IPS DF 19.7 (cell line): Measurements from ENCODE around the gene SMIM31.
A peak's percentile ranks its signal among the peaks of the same experiment; 100 is the strongest.

Source experiments
- DNase-seq: peaks from one replicate; pipeline ENCODE4 v3.0.0-alpha.2; 2013; ENCODE audit warnings: low read depth, low spot score

Gene SMIM31

DNA sequence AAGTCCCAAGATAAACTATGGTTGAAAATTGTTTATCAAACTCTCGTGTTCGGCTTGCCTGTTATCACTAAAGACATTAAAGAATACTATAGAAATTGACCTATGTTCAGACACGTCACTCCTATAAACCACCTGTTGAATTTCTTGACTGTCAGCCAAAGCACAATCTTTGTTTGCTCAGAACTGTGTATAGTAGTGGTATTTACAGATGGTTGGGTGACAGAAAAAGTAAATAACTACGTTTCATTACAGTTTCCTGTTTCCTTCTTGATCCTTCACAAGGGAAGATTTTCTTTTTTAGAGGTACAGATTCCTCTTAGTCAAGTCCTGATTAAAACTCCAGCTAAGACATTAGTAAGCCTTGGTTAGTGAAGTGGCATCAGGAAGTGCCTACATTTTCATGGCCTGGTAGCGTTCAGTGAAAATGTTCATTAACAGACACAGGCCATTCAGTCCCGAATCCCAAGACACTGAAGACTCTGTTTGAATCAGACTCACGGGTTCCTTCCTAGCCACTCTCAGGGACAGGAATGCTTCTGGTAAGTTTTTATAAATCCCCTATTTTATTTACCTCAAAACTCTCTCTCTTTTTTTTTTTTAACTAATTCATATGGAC lies at the start of gene SMIM31:
Gene SMIM31, plus strand, starts transcription at position 259 of the 616 bp plus-strand sequence. CDS start 16,313 bp downstream, outside the sequence.
- DNase-seq: no peak

GRCh38 chr4:164706675-164707074 lies 47.3 kb upstream of the SMIM31 start:
- DNase-seq: peak; percentile 12

- DNase-seq: no peak
Measured at GRCh38 chr4:164716901-164717300, 37.0 kb upstream of the SMIM31 start.

- no peak for DNase-seq
Measured at GRCh38 chr4:164718827-164719226, 35.1 kb upstream of the SMIM31 start.

- DNase-seq: no peak
Measured at GRCh38 chr4:164725066-164725465, 28.9 kb upstream of the SMIM31 start.

DNA sequence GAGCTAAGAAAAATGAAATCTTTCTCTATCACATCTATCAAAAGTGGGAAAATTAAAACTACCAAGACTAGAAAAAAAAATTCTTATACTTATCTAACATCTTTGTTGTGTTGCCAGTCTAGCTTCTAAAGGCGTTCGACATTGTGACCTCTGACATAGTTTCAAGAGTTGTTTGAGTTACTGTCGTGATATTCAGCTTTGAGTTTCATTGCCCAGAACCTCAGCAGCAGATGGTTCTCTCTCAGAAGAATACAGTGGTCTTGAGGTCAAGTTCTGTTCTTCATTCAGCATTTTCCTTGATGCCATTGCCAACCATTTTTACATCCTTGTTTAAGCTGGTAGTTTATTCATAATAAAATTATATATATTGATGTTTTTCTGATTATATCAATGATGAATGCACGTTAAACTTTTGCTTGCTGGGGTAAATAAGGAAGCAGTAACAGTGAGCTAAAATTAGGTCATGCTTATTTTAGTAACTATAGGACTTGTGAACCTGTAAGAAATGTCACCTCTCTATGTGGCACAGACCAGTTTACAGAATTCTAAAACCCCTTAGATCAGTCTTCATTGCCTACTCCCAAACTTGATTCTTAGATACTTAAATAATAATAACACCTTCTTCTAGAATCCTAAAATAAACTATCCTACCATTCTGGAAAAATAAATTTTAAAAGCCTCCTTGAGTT lies 23.1 kb upstream of the SMIM31 start:
- DNase-seq: no peak

GRCh38 chr4:164731827-164732474 lies 22.0 kb upstream of the SMIM31 start:
- DNase-seq: no peak

- DNase-seq: no peak
Measured at GRCh38 chr4:164734484-164734883, 19.4 kb upstream of the SMIM31 start.

GRCh38 chr4:164748375-164748774 lies 5.6 kb upstream of the SMIM31 start:
- no peak for DNase-seq

DNA sequence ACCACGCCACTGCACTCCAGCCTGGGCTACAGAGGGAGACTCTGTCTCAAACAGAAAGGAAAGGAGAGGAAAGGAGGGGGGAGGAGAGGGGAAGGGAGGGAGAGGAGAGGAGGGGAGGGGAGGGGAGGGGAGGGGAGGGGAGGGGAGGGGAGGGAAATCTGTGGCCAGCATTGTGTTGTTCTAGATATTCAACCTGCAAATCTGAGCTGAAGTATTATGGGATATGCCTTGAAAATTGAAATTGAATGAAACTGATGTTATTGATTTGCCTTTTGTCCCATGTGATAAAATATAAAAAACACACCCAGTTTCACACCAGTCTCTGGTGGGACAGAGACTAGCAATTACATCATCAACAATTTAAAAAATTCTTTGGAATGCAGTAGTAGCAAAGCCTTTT lies 1.5 kb downstream of the SMIM31 start:
- DNase-seq: no peak

- DNase-seq: no peak
Measured at GRCh38 chr4:164756686-164757085, 2.8 kb downstream of the SMIM31 start.

- no peak for DNase-seq
Measured at GRCh38 chr4:164761241-164761640, 7.3 kb downstream of the SMIM31 start.

GRCh38 chr4:164761746-164762275 lies 7.9 kb downstream of the SMIM31 start:
- no peak for DNase-seq

GRCh38 chr4:164765096-164765495 lies 11.2 kb downstream of the SMIM31 start:
- DNase-seq: no peak

DNA sequence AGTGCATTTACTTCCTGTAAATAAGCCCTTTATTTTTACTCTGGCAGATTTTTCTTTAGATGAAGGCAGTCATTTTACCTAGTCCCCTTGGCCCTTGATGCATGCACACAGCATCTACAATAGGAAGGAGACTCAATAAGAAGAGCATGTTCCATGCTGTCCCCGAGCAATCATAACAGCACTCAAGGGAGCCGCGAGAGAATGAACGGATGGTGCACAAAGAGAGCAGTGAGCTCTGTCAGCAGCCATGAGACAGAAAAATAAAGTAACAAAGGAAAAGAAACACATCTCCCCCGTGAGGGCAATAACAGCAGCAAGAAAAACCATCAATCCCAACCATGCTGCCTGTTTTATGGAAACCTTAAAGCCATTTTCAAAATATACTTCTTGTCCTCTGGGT lies 11.9 kb downstream of the SMIM31 start:
- DNase-seq: no peak

DNA sequence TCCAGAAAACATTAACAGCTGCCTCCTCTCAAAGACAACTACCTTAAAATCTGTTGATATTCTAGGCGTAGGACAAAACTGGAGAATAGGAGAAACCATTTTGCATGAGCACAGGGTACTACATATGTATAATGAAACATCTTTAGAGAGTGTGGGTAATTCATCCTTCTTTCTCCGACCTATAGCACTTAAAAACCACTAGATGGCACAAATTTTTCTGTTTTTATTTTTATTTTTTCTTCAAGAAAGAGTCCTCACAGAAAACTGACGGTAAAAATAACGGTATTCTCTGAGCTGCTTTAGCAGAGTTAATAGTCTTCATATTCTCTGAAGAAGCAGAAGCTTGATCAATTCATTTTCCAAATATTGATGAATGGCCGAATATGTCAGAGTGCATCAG lies 14.6 kb downstream of the SMIM31 start:
- DNase-seq: no peak

- DNase-seq: no peak
Measured at GRCh38 chr4:164770010-164770724, 16.2 kb downstream of the SMIM31 start.

GRCh38 chr4:164771088-164771487 lies 17.2 kb downstream of the SMIM31 start:
- no peak for DNase-seq

GRCh38 chr4:164772076-164772475 lies 18.1 kb downstream of the SMIM31 start:
- no peak for DNase-seq

- DNase-seq: no peak
Measured at GRCh38 chr4:164779080-164779479, 25.1 kb downstream of the SMIM31 start.

DNA sequence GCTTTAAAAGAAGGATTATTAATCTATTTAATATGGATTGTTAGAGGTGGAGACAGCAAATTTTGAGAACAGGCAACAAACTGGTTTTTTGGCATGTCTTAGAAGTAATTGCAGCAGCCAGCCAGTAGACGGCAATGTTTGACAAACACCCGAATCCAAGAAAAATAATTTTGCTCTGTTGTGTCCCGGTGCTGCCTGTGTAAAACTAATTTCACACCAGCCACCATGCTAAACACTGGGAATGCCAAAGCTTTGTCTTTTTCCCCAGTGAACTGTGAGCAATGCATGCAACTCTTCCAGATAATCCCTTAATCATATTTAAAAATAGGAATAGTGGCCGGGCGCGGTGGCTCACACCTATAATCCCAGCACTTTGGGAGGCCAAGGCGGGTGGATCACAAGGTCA lies 25.9 kb downstream of the SMIM31 start:
- peak; percentile 25 for DNase-seq

DNA sequence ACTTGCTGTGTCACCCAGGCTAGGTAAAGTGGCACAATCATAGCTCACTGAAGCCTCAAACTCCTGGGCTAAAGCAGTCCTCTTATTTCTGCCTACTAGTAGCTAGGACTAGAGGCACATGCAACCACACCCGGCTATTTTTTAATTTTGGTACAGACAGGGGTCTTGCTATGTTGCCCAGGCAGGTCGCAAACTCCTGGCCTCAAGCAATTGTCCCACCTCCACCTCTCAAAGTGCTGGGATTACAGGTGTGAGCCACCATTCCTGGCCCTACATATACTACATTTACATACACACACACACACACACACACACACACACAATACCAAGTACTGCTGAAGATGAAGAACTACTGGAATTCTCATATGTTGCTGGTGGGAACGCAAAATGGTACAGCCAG lies 26.9 kb downstream of the SMIM31 start:
- no peak for DNase-seq
